GM12872 (cell line): ENCODE measurements around the gene MAN1A2.

Source experiments
- TF ChIP-seq, protein P1 (sequence below): IDR thresholded peaks from 3 replicates; pipeline ENCODE4 v1.5.1; 2011; ENCODE audit warnings: low read depth, mild to moderate bottlenecking, low read length, moderate library complexity; ENCODE audit not compliant: insufficient read depth

MAN1A2 gene

DNA sequence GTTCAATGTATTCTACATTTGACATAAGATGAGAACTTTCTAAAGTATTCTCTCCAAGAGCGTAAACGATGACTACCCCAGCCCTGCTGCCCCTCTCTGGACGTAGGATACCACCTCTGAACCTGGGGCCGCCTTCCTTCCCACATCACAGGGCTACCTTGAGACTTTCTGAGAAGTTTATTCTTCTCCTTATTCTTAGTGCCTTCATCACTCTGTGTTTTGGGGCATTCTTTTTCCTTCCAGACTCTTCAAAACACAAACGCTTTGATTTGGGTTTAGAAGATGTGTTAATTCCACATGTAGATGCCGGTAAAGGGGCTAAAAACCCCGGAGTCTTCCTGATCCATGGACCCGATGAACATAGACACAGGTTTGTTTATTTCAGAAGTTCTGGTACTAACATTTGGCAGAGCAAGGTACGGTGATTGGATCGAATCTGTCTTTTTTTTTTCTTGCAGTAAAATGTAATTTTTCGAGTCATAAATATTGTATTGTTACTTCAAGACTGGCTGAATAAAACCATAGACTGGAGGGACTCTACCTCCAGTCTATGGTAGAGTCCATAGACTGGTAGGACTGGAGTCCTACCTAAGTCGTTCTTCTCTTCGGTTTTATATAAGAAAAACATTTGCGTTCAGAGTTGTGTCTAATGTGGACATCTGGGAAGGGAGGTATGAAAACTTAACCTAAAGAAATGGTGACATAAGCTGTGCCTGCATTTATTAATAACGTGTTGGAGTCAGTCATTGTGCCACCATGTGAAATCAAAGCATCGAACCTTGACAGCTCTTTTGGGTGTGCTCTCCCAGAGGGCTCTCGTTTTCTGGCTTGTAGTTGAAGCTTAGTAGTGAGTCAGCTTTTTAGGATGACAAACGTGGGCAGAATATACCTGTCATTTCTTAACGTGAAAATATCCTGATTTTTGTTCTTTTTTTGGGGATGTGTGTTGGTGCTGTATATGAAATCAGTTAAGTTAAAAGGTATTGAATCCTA lies 1.2 kb downstream of the MAN1A2 start:
- TF ChIP-seq, protein P1, sequence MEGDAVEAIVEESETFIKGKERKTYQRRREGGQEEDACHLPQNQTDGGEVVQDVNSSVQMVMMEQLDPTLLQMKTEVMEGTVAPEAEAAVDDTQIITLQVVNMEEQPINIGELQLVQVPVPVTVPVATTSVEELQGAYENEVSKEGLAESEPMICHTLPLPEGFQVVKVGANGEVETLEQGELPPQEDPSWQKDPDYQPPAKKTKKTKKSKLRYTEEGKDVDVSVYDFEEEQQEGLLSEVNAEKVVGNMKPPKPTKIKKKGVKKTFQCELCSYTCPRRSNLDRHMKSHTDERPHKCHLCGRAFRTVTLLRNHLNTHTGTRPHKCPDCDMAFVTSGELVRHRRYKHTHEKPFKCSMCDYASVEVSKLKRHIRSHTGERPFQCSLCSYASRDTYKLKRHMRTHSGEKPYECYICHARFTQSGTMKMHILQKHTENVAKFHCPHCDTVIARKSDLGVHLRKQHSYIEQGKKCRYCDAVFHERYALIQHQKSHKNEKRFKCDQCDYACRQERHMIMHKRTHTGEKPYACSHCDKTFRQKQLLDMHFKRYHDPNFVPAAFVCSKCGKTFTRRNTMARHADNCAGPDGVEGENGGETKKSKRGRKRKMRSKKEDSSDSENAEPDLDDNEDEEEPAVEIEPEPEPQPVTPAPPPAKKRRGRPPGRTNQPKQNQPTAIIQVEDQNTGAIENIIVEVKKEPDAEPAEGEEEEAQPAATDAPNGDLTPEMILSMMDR = no peak

DNA sequence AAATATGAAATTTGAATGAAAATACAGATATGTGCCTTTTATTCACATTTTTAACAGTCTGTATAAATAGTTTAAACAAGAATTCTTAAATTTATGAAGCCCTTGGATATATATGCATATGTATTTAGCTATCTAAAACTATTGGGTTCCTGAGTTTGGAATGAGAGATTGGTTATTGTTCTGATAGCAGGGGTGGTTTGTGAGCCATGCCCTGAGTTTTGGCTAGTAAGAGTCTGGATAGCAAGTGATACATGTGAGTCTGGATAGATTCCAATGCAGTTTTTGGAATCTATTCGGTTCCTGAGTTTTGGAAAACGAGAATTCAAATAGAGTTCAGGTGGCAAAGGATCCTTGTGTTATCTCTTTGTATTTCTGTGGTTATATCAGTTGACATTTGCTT lies 2.8 kb downstream of the MAN1A2 start:
- TF ChIP-seq, protein P1 = no peak

DNA sequence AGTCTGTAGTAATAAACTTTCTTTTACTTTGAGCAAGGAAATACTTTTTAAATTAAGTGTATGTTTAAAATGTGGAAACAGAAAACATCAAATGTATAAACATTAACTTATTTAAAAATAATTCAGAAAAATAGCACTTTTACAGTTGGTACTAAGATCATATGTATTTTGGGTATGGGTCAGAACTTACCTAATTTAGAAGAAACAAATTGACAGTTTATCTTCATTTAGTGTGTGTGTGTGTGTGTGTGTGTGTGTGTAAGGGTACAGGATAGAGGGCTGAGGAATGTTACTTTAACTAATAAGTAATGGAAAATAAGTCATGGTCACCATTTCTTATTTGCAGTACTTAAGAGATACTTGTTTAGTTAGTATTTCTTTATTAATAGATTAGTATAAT lies 3.3 kb downstream of the MAN1A2 start:
- TF ChIP-seq, protein P1 = no peak

DNA sequence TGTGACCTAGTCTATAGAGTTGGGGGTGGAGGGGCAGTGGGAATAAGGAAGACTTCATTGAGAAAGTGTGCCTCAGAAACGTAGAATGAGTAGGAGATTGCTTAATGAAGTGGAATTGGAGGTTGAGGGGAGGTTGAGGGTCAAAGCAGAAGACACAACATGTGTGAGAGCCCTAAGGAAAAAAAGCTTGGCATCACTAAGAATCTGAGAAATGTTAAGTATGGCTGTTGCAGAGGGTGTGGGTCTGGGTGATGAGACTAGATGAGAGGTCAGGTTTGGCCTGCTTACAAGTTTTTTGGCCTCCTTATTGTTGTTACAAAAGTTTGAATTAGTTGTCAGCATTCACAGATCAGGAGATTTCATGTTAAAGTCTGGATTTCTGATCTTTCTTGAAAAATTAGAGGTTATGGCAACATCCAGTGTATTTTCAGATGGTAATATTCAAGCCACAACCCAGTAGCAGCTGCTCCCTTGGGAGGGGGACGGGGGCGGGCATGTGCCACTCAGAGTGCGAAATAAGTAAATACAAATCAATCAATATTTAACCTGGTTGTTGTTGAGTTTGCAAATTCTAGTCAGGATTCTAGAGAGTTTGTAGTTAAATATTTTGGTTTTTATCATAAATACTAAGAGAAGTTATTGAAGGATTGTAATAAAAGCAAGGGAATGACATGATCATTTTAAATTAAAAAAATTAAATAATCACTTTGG lies 4.3 kb downstream of the MAN1A2 start:
- TF ChIP-seq, protein P1 = no peak

DNA sequence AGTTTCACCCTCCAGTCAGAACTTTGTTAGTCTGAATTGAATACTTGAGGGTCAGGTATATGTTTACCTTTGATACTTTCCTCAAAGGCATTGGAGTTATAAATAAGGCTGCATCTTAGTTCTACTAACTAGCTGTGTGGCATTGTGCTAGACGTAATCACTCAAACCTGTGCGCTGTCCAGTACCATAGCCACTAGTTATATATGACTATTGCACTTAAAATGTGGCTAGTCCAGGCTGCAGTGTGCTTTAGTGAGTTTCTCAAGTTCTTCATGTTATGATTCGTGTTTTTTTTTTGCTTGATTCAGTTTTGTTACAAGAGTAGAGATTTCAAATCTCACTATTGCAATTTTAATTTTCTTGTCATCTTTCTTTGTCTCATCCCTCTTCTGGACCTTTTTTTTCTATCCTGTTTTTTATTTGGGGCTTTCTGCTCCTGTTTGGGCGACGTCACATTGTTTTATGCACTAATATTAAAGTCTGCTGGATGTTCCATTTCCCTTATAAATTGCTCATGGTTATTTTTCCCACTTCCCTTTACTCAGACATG lies 5.7 kb downstream of the MAN1A2 start:
- TF ChIP-seq, protein P1 = no peak

DNA sequence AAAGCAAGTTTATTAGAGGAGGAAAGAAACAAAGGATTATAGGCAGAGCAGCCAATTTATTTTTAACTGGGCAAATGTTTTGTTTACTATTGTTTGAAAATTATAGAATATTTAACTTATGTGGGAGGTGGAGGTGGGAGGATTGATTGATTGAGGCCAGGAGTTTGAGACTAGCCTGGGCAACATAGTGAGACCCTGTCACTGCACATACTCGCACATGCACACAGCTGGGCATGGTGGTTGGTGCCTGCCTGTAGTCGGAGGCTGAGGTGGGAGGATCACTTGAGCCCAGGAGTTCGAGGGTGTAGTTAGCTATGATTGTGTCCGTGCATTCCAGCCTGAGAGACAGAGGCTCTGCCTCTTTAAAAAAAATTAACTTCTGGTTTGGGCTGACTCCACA lies 6.7 kb downstream of the MAN1A2 start:
- TF ChIP-seq, protein P1 = no peak

DNA sequence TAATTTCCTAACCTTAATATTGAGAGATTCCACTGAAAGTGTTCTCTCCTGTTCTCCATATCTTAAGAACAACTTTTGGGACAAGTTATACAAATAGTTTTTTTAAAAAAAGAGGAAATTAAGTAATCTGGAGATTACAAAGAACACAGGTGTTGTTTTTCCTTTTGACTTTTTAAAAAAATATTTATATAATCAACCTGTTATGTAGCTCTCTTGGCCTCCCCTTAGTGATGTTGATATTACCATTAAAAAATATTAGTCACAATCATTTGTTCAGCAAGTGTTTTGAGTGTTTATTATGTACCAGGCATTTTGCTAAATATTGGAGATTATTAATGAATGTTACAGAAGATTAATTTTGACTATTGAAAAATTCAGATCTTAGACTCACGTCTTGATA lies 8.1 kb downstream of the MAN1A2 start:
- TF ChIP-seq, protein P1 = no peak
